ENCODE measurements around the gene CD3G.

The CD3G gene

GRCh38 chr11:118312328-118312727, 31.8 kb upstream of the CD3G start:
- H2BK12ac ChIP-seq (ENCODE audit: low read length): no peak overlapping the region
- H3K4me1 ChIP-seq (ENCODE audit: control insufficient read depth in 2 of 2, insufficient read depth in 1 of 2, low read depth in 1 of 2, low read length in 2 of 2): peaks cover 0 to 18% of the 10 kb centered on the region in 2 donors
- H3K4me2 ChIP-seq (ENCODE audit: insufficient read depth, low read length, poor library complexity, severe bottlenecking): no peak overlapping the region
- no peak overlapping the region for H3K9ac ChIP-seq (ENCODE audit: low read depth, low read length, poor library complexity)
- H3K27me3 ChIP-seq (ENCODE audit: control insufficient read depth in 3 of 3, insufficient read depth in 3 of 3, low read depth in 1 of 3, low read length in 3 of 3): peaks cover 0 to 25% (median 0%) of the 10 kb centered on the region in 3 experiments
- H3K4me3 ChIP-seq (ENCODE audit: low read length in 2 of 2): no peak overlapping the region
- H3K14ac ChIP-seq (ENCODE audit: low read length): no peak overlapping the region
- H2BK15ac ChIP-seq (ENCODE audit: low read length): no peak overlapping the region
- no peak overlapping the region for H3K4ac ChIP-seq (ENCODE audit: low read length)
- H2AFZ ChIP-seq (ENCODE audit: low read length): no peak overlapping the region
- H4K8ac ChIP-seq (ENCODE audit: low read depth, low read length): no peak overlapping the region
- H3K27ac ChIP-seq (replicated peaks; ENCODE audit: low read length): no peak overlapping the region
- no peak overlapping the region for H3K18ac ChIP-seq (ENCODE audit: low read length)
- no peak overlapping the region for H2BK120ac ChIP-seq (ENCODE audit: low read depth, low read length)
- DNase-seq (ENCODE audit: low spot score): no peak
- no peaks in the 10 kb centered on the region for H3K79me1 ChIP-seq (ENCODE audit: low read depth, low read length)
- H3K23ac ChIP-seq (ENCODE audit: low read depth, low read length, poor library complexity): no peak overlapping the region
- no peak overlapping the region for H4K91ac ChIP-seq (ENCODE audit: low read depth, low read length, poor library complexity)
- H2BK5ac ChIP-seq (ENCODE audit: low read length): no peak overlapping the region
- no peak overlapping the region for H2AK5ac ChIP-seq (ENCODE audit: low read depth, low read length)
- no CpG with 5 or more reads among the region's 2 CpGs for WGBS, 2 donors (ENCODE audit: extremely low coverage in 2 of 2, insufficient read length in 2 of 2, insufficient replicate concordance in 1 of 2)
- H3K9me3 ChIP-seq (replicated peaks in 1 of 2; ENCODE audit: control insufficient read depth in 2 of 2, insufficient read depth in 1 of 2, low read depth in 1 of 2, low read length in 2 of 2): peaks cover 0 to 3% of the 10 kb centered on the region in 2 donors
- H3K36me3 ChIP-seq (replicated peaks in 1 of 2; ENCODE audit: control insufficient read depth in 2 of 2, insufficient read depth in 2 of 2, low read length in 2 of 2): no peaks in the 10 kb centered on the region

- H3K9me3 ChIP-seq (replicated peaks in 1 of 2; ENCODE audit: control insufficient read depth in 2 of 2, insufficient read depth in 1 of 2, low read depth in 1 of 2, low read length in 2 of 2): peaks cover 0 to 3% of the 10 kb centered on the region in 2 donors
- no peak overlapping the region for H2BK5ac ChIP-seq (ENCODE audit: low read length)
- H4K91ac ChIP-seq (ENCODE audit: low read depth, low read length, poor library complexity): no peak overlapping the region
- no peak overlapping the region for H3K23ac ChIP-seq (ENCODE audit: low read depth, low read length, poor library complexity)
- H3K4ac ChIP-seq (ENCODE audit: low read length): no peak overlapping the region
- H3K4me3 ChIP-seq (ENCODE audit: low read length in 2 of 2): no peak overlapping the region
- H3K4me1 ChIP-seq (ENCODE audit: control insufficient read depth in 2 of 2, insufficient read depth in 1 of 2, low read depth in 1 of 2, low read length in 2 of 2): peaks cover 0 to 18% of the 10 kb centered on the region in 2 donors
- no peak overlapping the region for H3K9ac ChIP-seq (ENCODE audit: low read depth, low read length, poor library complexity)
- H3K79me1 ChIP-seq (ENCODE audit: low read depth, low read length): no peaks in the 10 kb centered on the region
- H4K8ac ChIP-seq (ENCODE audit: low read depth, low read length): no peak overlapping the region
- no CpG with 5 or more reads among the region's 4 CpGs for WGBS, 2 donors (ENCODE audit: extremely low coverage in 2 of 2, insufficient read length in 2 of 2, insufficient replicate concordance in 1 of 2)
- no peak overlapping the region for H3K18ac ChIP-seq (ENCODE audit: low read length)
- DNase-seq (ENCODE audit: low spot score): no peak
- H3K27me3 ChIP-seq (ENCODE audit: control insufficient read depth in 3 of 3, insufficient read depth in 3 of 3, low read depth in 1 of 3, low read length in 3 of 3): peaks cover 0 to 23% (median 0%) of the 10 kb centered on the region in 3 experiments
- H3K4me2 ChIP-seq (ENCODE audit: insufficient read depth, low read length, poor library complexity, severe bottlenecking): no peak overlapping the region
- H2BK120ac ChIP-seq (ENCODE audit: low read depth, low read length): no peak overlapping the region
- H2BK15ac ChIP-seq (ENCODE audit: low read length): no peak overlapping the region
- no peak overlapping the region for H2BK12ac ChIP-seq (ENCODE audit: low read length)
- peak overlapping the region; percentile 18 for H2AK5ac ChIP-seq (ENCODE audit: low read depth, low read length)
- H2AFZ ChIP-seq (ENCODE audit: low read length): no peak overlapping the region
- H3K14ac ChIP-seq (ENCODE audit: low read length): peak overlapping the region; percentile 14
- H3K36me3 ChIP-seq (replicated peaks in 1 of 2; ENCODE audit: control insufficient read depth in 2 of 2, insufficient read depth in 2 of 2, low read length in 2 of 2): no peaks in the 10 kb centered on the region
- no peak overlapping the region for H3K27ac ChIP-seq (replicated peaks; ENCODE audit: low read length)
Observed at GRCh38 chr11:118313242-118313641, 30.9 kb upstream of the CD3G start.

GRCh38 chr11:118314988-118315411, 29.1 kb upstream of the CD3G start:
- no peak overlapping the region for H3K18ac ChIP-seq (ENCODE audit: low read length)
- H3K4me1 ChIP-seq (ENCODE audit: control insufficient read depth in 2 of 2, insufficient read depth in 1 of 2, low read depth in 1 of 2, low read length in 2 of 2): peaks cover 0 to 18% of the 10 kb centered on the region in 2 donors
- H3K4ac ChIP-seq (ENCODE audit: low read length): no peak overlapping the region
- no peak overlapping the region for H3K14ac ChIP-seq (ENCODE audit: low read length)
- no peak overlapping the region for H2BK12ac ChIP-seq (ENCODE audit: low read length)
- H2AK5ac ChIP-seq (ENCODE audit: low read depth, low read length): no peak overlapping the region
- no peak overlapping the region for H2BK5ac ChIP-seq (ENCODE audit: low read length)
- H2AFZ ChIP-seq (ENCODE audit: low read length): peak overlapping the region; percentile 86
- H2BK120ac ChIP-seq (ENCODE audit: low read depth, low read length): no peak overlapping the region
- H4K91ac ChIP-seq (ENCODE audit: low read depth, low read length, poor library complexity): no peak overlapping the region
- no peak overlapping the region for H3K9ac ChIP-seq (ENCODE audit: low read depth, low read length, poor library complexity)
- H4K8ac ChIP-seq (ENCODE audit: low read depth, low read length): no peak overlapping the region
- WGBS, 2 donors (ENCODE audit: extremely low coverage in 2 of 2, insufficient read length in 2 of 2, insufficient replicate concordance in 1 of 2): no CpG with 5 or more reads among the region's 7 CpGs
- no peak overlapping the region for H3K23ac ChIP-seq (ENCODE audit: low read depth, low read length, poor library complexity)
- peaks cover 0 to 3% of the 10 kb centered on the region in 2 donors for H3K9me3 ChIP-seq (replicated peaks in 1 of 2; ENCODE audit: control insufficient read depth in 2 of 2, insufficient read depth in 1 of 2, low read depth in 1 of 2, low read length in 2 of 2)
- H3K27ac ChIP-seq (replicated peaks; ENCODE audit: low read length): no peak overlapping the region
- DNase-seq (ENCODE audit: low spot score): no peak
- no peak overlapping the region for H2BK15ac ChIP-seq (ENCODE audit: low read length)
- no peak overlapping the region for H3K4me3 ChIP-seq (ENCODE audit: low read length in 2 of 2)
- no peaks in the 10 kb centered on the region for H3K79me1 ChIP-seq (ENCODE audit: low read depth, low read length)
- peaks cover 0 to 32% (median 0%) of the 10 kb centered on the region in 3 experiments for H3K27me3 ChIP-seq (ENCODE audit: control insufficient read depth in 3 of 3, insufficient read depth in 3 of 3, low read depth in 1 of 3, low read length in 3 of 3)
- H3K36me3 ChIP-seq (replicated peaks in 1 of 2; ENCODE audit: control insufficient read depth in 2 of 2, insufficient read depth in 2 of 2, low read length in 2 of 2): no peaks in the 10 kb centered on the region
- no peak overlapping the region for H3K4me2 ChIP-seq (ENCODE audit: insufficient read depth, low read length, poor library complexity, severe bottlenecking)

DNA sequence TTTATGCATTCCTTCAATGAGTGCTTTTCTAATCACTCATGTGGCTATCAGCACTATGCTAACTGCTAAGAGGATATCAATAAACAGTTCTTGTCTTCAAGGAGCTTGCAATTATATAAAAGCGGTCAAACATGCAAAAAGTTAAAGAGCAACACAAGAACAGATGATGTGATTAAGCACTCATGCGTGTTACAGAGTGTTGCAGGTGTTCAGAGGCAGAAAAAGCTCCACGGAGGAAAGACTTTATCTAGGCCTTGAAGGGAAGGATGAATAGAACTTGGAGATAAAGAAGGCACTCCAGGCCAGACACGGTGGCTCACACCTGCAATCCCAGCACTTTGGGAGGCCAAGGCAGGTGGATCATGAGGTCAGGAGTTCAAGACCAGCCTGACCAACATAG, 26.0 kb upstream of the CD3G start:
- Histone ChIP-seq H3K27ac (replicated peaks; ENCODE audit: low read length) (no peak overlapping the region), H3K27me3 (ENCODE audit: control insufficient read depth in 3 of 3, insufficient read depth in 3 of 3, low read depth in 1 of 3, low read length in 3 of 3) (peaks cover 0 to 17% (median 0%) of the 10 kb centered on the region in 3 experiments), H4K91ac (ENCODE audit: low read depth, low read length, poor library complexity) (no peak overlapping the region), H2BK120ac (ENCODE audit: low read depth, low read length) (no peak overlapping the region), H2BK15ac (ENCODE audit: low read length) (no peak overlapping the region), H3K9ac (ENCODE audit: low read depth, low read length, poor library complexity) (no peak overlapping the region), H2AFZ (ENCODE audit: low read length) (no peak overlapping the region), H3K36me3 (replicated peaks in 1 of 2; ENCODE audit: control insufficient read depth in 2 of 2, insufficient read depth in 2 of 2, low read length in 2 of 2) (no peaks in the 10 kb centered on the region), H3K9me3 (replicated peaks in 1 of 2; ENCODE audit: control insufficient read depth in 2 of 2, insufficient read depth in 1 of 2, low read depth in 1 of 2, low read length in 2 of 2) (peaks cover 0 to 3% of the 10 kb centered on the region in 2 donors), H4K8ac (ENCODE audit: low read depth, low read length) (no peak overlapping the region), H2BK12ac (ENCODE audit: low read length) (no peak overlapping the region), H3K14ac (ENCODE audit: low read length) (no peak overlapping the region), H3K23ac (ENCODE audit: low read depth, low read length, poor library complexity) (no peak overlapping the region), H3K4ac (ENCODE audit: low read length) (no peak overlapping the region), H2BK5ac (ENCODE audit: low read length) (no peak overlapping the region), H2AK5ac (ENCODE audit: low read depth, low read length) (no peak overlapping the region), H3K4me3 (ENCODE audit: low read length in 2 of 2) (no peak overlapping the region), H3K79me1 (ENCODE audit: low read depth, low read length) (no peaks in the 10 kb centered on the region), H3K18ac (ENCODE audit: low read length) (no peak overlapping the region), H3K4me1 (ENCODE audit: control insufficient read depth in 2 of 2, insufficient read depth in 1 of 2, low read depth in 1 of 2, low read length in 2 of 2) (peaks cover 0 to 18% of the 10 kb centered on the region in 2 donors), H3K4me2 (ENCODE audit: insufficient read depth, low read length, poor library complexity, severe bottlenecking) (no peak overlapping the region)
- DNase-seq (ENCODE audit: low spot score): no peak
- no CpG with 5 or more reads among the region's 4 CpGs for WGBS, 2 donors (ENCODE audit: extremely low coverage in 2 of 2, insufficient read length in 2 of 2, insufficient replicate concordance in 1 of 2)

All from neuronal stem cell (in vitro differentiated cells).